Neural cell (in vitro differentiated cells): ENCODE data around the gene KIRREL3.

Experiments used
- EZH2 ChIP-seq: fragments of 200-600, 300-800 bp; shearing (Covaris generic), sonication (generic); IDR thresholded peaks from 2 replicates; pipeline ENCODE4 v1.6.1; 2014; ENCODE audit warnings: antibody characterized with exemption, low read length, borderline replicate concordance, mild to moderate bottlenecking; ENCODE audit not compliant: insufficient read depth, poor library complexity, severe bottlenecking
- SMC3 ChIP-seq: fragments of 450-650 bp; conservative IDR thresholded peaks from 2 replicates; pipeline ENCODE4 v1.6.1; 2014; ENCODE audit warnings: antibody characterized with exemption, mild to moderate bottlenecking, moderate library complexity; ENCODE audit not compliant: poor library complexity
- TF ChIP-seq, protein P1 (sequence below): fragments of 450-650 bp; IDR thresholded peaks from 2 replicates; pipeline ENCODE4 v1.5.1; 2014; ENCODE audit warnings: antibody characterized with exemption, mild to moderate bottlenecking, moderate library complexity; ENCODE audit not compliant: poor library complexity, severe bottlenecking

DNA sequence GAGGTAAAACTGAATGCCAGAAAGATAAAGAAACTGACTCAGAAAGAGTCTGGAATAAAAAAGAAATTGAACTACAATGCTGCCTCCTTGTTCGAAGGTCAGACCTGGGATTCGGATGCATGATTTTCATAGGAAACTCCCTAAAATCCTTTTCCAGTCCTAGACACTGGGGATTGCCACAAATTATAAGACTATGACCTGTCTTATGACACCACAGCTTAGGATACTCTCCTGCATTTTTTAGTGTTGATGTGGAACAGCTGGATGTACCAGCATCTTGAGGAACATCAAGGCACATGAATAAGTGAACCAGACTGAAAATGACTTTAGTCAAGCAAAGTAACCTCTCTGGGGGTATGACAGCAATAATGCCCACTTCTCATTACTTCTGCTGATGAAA lies 9.0 kb downstream of the KIRREL3 start:
- TF ChIP-seq, protein P1, sequence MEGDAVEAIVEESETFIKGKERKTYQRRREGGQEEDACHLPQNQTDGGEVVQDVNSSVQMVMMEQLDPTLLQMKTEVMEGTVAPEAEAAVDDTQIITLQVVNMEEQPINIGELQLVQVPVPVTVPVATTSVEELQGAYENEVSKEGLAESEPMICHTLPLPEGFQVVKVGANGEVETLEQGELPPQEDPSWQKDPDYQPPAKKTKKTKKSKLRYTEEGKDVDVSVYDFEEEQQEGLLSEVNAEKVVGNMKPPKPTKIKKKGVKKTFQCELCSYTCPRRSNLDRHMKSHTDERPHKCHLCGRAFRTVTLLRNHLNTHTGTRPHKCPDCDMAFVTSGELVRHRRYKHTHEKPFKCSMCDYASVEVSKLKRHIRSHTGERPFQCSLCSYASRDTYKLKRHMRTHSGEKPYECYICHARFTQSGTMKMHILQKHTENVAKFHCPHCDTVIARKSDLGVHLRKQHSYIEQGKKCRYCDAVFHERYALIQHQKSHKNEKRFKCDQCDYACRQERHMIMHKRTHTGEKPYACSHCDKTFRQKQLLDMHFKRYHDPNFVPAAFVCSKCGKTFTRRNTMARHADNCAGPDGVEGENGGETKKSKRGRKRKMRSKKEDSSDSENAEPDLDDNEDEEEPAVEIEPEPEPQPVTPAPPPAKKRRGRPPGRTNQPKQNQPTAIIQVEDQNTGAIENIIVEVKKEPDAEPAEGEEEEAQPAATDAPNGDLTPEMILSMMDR: no peak
- TF ChIP-seq EZH2 (no peak), SMC3 (no peak)
